K562 (cell line): Measurements from ENCODE around the gene EZH1. TPM values are rescaled to one million over a fixed set of nuclear protein-coding genes. Genes with fewer than 3 reads are reported as not detected.
A peak's percentile ranks its signal among the peaks of the same experiment; 100 is the strongest.

Experiments used
- AFF4 ChIP-seq: sonication (generic); formaldehyde crosslinking; IDR thresholded peaks from 2 replicates; pipeline ENCODE4 v1.8.0; 2023; ENCODE audit warnings: mild to moderate bottlenecking, missing genetic modification reagents
- ELK1 ChIP-seq: sonication (generic); formaldehyde crosslinking; IDR thresholded peaks from 2 replicates; pipeline ENCODE4 v1.8.1; 2022; ENCODE audit warnings: missing genetic modification reagents
- ILF3 ChIP-seq: fragments of 450-650 bp; IDR thresholded peaks from 2 replicates; pipeline ENCODE4 v1.6.1; 2018; ENCODE audit warnings: antibody characterized with exemption, mild to moderate bottlenecking, moderate library complexity, borderline replicate concordance
- RHOXF2B ChIP-seq: fragments of 250-450 bp; sonication (Bioruptor Pico); conservative IDR thresholded peaks from 2 replicates; pipeline ENCODE4 v1.5.1; 2021
- THAP12 ChIP-seq: fragments of 250-450 bp; sonication (Bioruptor Pico); IDR thresholded peaks from 2 replicates; pipeline ENCODE4 v1.9.0; 2021; ENCODE audit warnings: mild to moderate bottlenecking, inconsistent platforms
- ZNF274 ChIP-seq: IDR thresholded peaks from 2 replicates; pipeline ENCODE4 v1.6.1; 2011; ENCODE audit warnings: low read depth, mild to moderate bottlenecking, low read length, moderate library complexity, borderline replicate concordance
- ZNF407 ChIP-seq: fragments of 450-650 bp; IDR thresholded peaks from 2 replicates; pipeline ENCODE4 v1.6.1; 2016; ENCODE audit warnings: low read depth
- polyA plus RNA-seq, 8 experiments: library from polyadenylated mRNA; depleted of rRNA in 4 of 8; stranded (reverse) in 5 of 8; unstranded in 3 of 8; fragments of >200 nt; fragmentation: Nextera tagmentation in 2 of 8; fragmentation: Illumina TruSeq in 1 of 8; extraction: Ambion mirVana in 2 of 8; extraction: Trizol in 1 of 8; gene quantifications; 2 replicates each; pipeline versions ENCODE4 v1.2.1 to v1.2.3, GENCODE V29; 2011 to 2014; ENCODE audit warnings: inconsistent platforms in 1 of 8, missing spikeins in 1 of 8
- total RNA-seq, 7 experiments: library from RNA; depleted of rRNA in 6 of 7; stranded (reverse); fragments of >200 nt in 6 of 7; fragmentation: Illumina TruSeq in 2 of 7; extraction: Trizol in 2 of 7; gene quantifications; 2 replicates each; pipeline versions ENCODE4 v1.2.1 to v1.2.3, GENCODE V29; 2011 to 2021; ENCODE audit warnings: low replicate concordance in 1 of 7

Gene EZH1
- total and polyA plus RNA-seq, 9 of the 15 experiments (the other 6 are each of a cell fraction or from before 2014, with no cell fraction given), result 8.6 to 40.8 (median 22.9) TPM

- TF ChIP-seq ELK1 (CRISPR knock-in tag) (no peak), AFF4 (no peak), ILF3 (no peak), ZNF274 (peak; percentile 56; the same call in 1 of the 2 replicates), THAP12 (CRISPR knock-in tag) (no peak), ZNF407 (no peak), RHOXF2B (CRISPR knock-in tag) (no peak)
These were observed 6.0 kb upstream of the EZH1 start (continued) for GRCh38 chr17:42750739-42751344.
